Esophagus muscularis mucosa (tissue), 3 donors: ENCODE measurements around the gene WNT5B.

ENCODE experiments used
- POLR2A ChIP-seq: fragments of 450-650 bp; IDR thresholded peaks from one replicate; pipeline ENCODE4 v1.6.1; 2017; ENCODE audit warnings: antibody characterized with exemption, moderate library complexity, mild to moderate bottlenecking, low read depth
- TF ChIP-seq, protein P1 (sequence below), 3 experiments: fragments of 200-600 bp in 2 of 3; fragments of 450-650 bp in 1 of 3; sonication (generic) in 2 of 3; IDR thresholded peaks; one replicate each; pipeline ENCODE4 v1.5.1; 2017 to 2019; ENCODE audit warnings: antibody characterized with exemption in 3 of 3, mild to moderate bottlenecking in 2 of 3, moderate library complexity in 1 of 3

DNA sequence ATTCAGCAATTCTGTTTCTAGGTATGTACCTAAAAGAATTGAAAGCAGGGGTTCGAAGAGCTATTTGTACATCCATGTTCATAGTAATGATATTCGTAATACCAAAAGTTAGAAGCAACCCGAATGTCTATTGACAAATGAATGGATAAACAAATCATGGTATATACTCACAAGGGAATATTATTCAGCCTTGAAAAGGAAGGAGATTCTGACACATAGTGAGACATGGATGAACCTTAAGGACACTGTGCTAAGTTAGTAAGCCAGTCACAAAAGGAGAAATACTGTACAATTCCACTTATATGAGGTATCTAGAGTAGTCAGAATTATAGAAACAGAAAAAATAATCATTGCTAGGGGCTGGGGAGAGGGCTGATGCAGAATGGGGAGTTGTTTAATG lies 30.3 kb upstream of the WNT5B start:
- TF ChIP-seq, protein P1, sequence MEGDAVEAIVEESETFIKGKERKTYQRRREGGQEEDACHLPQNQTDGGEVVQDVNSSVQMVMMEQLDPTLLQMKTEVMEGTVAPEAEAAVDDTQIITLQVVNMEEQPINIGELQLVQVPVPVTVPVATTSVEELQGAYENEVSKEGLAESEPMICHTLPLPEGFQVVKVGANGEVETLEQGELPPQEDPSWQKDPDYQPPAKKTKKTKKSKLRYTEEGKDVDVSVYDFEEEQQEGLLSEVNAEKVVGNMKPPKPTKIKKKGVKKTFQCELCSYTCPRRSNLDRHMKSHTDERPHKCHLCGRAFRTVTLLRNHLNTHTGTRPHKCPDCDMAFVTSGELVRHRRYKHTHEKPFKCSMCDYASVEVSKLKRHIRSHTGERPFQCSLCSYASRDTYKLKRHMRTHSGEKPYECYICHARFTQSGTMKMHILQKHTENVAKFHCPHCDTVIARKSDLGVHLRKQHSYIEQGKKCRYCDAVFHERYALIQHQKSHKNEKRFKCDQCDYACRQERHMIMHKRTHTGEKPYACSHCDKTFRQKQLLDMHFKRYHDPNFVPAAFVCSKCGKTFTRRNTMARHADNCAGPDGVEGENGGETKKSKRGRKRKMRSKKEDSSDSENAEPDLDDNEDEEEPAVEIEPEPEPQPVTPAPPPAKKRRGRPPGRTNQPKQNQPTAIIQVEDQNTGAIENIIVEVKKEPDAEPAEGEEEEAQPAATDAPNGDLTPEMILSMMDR (IDR thresholded peaks at IDR 0.05) = no peak
- no peak for TF ChIP-seq POLR2A
